ENCODE measurements around the gene MTRFR.
"Not testable (repeated sequence)": the region's sequence is repeated elsewhere in the genome, so short reads cannot be mapped to it uniquely, and the experiment has no call there.

The MTRFR gene

GRCh38 chr12:123250471-123251383, 17.5 kb downstream of the MTRFR start:
- FAIRE-seq = no peak

GRCh38 chr12:123251403-123252076, 18.3 kb downstream of the MTRFR start:
- FAIRE-seq = no peak

DNA sequence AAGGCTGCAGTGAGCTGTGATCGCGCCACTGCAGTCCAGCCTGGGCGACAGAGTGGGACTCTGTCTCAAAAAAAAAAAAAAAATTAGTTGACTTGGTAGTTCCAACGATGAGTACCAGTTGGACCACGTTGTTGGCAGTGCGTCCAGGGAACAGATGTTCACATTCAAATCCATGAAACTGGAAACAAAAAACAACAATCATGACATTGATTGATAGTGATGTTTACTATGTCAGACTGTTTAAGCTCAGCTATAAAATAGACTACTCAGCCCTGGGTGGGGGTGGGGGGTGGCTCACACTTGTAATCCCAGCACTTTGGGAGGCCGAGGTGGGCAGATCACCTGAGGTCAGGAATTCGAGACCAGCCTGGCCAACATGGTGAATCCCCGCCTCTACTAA, 19.1 kb downstream of the MTRFR start:
- not testable (repeated sequence) for FAIRE-seq

GRCh38 chr12:123253641-123254459, 20.6 kb downstream of the MTRFR start:
- no peak for FAIRE-seq

GRCh38 chr12:123254853-123255446, 21.7 kb downstream of the MTRFR start:
- no peak for FAIRE-seq

- no peak for FAIRE-seq
These were observed 25.4 kb downstream of the MTRFR start for GRCh38 chr12:123258593-123258992.

DNA sequence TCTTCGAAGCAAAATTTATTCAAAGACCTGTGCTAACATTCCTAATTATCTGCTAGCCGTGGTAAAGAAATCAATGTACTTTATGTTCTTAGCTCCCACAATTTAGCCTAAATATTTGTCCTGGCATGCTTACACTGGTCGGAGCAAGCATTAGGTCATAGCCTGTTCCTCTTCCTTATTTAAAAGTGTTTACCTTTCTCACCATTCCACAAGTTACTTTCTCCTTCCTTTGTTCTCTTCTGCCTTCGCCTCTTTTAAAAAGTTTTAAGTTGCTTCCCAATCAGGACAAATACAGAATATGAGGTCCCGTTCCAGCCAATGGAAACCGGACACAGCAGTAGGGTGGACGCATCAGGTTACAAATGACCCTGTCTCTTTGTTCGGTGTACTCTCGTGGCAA, 26.8 kb downstream of the MTRFR start:
- FAIRE-seq = no peak

- FAIRE-seq = no peak
These were observed 28.0 kb downstream of the MTRFR start for GRCh38 chr12:123261196-123261595.

- FAIRE-seq = no peak
These were observed 30.1 kb downstream of the MTRFR start for GRCh38 chr12:123263196-123263817.

DNA sequence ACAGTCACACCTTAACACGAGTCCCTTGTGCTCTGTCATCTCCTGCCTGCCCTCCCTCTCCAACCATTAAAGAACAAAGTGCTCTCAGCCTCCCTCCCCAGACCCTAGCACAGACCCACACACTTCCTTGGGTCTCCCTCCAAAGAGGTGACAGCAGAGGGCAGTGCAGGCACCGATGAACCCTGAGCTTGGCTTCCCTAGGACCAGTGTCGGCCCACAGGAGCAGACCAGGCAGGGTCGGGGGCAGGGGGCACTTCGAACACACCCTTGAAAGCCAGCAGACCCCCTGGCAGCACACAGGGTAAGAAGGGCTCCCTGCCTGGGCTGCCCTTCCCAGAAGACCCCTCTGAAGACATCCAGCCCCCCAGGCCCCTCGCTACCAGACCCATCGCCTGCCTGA, 31.4 kb downstream of the MTRFR start:
- no peak for FAIRE-seq

DNA sequence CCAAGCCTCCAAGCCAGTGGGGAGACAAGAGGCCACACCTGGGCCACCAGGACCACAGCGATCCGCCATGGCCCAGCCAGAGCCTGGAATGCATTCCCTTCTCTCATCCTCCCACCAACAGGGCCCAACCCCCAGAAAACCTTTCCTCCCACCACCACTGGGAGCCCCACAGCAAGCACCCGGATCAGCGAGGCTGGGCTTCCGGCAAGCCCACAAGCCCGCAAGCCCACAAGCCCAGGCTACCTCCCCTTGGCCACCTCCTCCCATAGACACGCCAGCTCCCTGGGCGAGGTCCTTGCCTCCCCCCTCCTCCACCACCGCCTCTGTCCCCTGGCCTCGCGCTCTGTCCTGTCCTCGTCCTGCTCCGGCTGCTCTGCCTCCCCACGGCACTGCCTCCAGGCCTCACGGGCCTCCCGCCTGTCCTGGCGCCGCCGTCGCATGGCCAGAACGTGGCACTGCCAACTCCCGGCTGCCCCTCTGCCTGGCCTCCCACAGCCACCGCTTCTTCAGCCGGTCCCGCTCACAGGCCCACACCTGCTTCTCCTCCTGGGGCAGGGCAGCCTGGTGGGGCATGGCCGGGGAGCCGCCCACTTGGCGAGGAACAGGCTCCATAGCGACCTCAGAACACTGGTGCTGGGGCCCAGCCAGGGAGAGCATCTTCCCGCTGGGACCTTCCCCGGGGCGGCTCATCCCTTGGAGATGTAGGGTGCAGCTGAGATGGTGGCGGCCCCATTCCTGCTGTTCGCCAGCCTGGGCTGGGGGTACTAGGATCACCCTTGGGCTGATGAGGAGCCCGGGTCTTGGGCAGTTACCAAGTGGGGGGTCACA, 32.8 kb downstream of the MTRFR start:
- no peak for FAIRE-seq

DNA sequence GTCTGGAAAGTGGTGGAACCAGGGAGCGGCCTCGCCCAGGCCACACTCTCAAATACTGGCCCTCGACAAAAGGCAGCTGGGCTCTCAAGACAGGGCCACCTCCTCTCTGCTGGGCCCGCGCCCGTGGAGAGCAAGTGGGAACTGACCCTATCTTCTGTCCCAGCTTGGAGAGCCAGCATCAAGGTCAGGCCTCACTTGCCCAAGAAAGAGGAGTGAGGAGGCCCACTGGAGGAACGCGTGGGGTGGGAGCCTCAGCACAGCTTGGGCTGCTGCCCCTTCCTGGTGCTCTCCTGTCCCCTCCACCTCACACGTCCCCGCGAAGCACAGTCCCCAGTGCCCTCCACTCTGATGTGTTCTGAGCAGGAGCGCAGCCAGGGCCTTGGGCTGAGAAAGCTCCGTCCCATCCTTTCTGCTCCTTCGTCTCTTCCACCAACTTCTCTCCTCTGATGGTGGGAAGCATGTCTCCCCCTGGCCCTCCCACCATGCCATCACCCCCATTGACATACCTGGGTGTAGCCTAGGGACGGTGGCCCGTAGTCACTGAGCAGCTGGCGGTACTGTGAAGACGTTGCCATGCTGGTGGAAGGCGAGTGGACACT, 33.5 kb downstream of the MTRFR start:
- FAIRE-seq = no peak

GRCh38 chr12:123267335-123267920, 34.2 kb downstream of the MTRFR start:
- no peak for FAIRE-seq

DNA sequence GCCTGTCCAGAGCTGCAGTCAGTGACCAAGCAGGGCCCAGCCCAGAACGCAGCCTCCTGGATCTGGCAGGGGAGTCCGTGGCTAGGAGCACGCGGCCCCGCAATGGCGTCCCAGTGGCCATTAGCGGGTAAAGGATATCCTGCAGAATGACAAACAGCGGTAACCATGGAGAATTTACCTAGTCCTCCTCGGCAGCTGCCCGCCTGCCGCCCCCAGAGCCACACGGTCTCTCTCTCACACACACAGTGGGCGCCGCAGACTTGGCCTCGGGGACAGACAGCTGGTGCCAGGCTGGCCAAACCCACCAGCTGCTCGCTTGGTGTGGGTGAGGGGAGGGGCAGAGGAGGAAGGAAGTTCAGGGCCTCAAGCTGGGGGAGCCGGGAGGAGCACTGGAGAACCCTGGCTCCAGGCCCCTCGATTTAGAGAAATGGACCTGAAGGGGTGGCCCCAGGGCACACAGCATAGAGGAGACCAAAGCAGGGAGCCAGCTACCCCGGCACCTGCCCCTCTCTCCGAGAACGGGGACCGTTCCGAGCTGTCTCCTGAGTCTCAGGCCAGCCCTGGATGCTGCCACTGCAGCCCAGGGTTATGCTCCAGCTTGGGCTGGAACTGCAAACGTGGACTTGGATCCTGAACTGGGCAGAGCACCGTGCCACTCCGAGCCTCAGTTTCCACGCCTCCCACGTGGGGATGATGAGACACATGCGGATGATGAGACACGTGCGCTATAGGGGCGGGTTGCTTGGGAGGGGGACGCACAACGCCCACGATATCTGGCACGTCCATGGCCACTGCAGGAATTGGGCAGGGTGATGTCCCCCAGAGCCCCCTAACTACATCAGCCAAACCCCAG, 35.0 kb downstream of the MTRFR start:
- FAIRE-seq = no peak

DNA sequence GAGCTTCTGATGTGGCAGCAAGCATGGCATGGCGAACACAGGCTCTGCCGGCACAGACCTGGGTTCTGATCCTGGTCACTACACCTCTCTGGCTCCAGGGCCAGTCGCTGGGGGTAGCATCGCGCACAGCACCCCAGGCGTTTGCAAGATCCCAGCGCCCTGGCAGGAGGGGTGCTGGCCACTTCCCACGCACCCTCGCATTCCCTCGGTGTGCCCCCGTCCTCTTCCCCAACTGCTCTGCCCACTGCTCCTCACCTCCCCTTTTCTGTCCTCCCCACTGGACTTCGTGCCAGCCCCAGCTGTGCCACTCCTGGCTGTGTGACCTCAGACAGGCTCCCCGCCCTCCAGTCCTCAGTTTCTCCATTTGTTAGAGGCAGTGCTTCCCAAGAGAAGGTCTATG, 35.6 kb downstream of the MTRFR start:
- no peak for FAIRE-seq

- FAIRE-seq = no peak
These were observed 36.2 kb downstream of the MTRFR start for GRCh38 chr12:123269395-123269892.

- FAIRE-seq = no peak
These were observed 36.6 kb downstream of the MTRFR start for GRCh38 chr12:123269896-123270213.

- FAIRE-seq = no peak
These were observed 37.2 kb downstream of the MTRFR start for GRCh38 chr12:123270214-123271000.

Data from endometrium (tissue), 2 donors.